Stimulated activated CD4-positive, alpha-beta T cell treated with anti-CD3 and anti-CD28 coated beads, TNF-alpha, amount 100 ng/mL, for 1 hour (primary cell): ENCODE results near the gene RASA3.

Experiments
- DNase-seq, 3 donors: peaks; one replicate each; pipeline ENCODE4 v3.0.0-alpha.2; 2020; ENCODE audit warnings: low read depth in 3 of 3, low spot score in 1 of 3

Gene RASA3

DNA sequence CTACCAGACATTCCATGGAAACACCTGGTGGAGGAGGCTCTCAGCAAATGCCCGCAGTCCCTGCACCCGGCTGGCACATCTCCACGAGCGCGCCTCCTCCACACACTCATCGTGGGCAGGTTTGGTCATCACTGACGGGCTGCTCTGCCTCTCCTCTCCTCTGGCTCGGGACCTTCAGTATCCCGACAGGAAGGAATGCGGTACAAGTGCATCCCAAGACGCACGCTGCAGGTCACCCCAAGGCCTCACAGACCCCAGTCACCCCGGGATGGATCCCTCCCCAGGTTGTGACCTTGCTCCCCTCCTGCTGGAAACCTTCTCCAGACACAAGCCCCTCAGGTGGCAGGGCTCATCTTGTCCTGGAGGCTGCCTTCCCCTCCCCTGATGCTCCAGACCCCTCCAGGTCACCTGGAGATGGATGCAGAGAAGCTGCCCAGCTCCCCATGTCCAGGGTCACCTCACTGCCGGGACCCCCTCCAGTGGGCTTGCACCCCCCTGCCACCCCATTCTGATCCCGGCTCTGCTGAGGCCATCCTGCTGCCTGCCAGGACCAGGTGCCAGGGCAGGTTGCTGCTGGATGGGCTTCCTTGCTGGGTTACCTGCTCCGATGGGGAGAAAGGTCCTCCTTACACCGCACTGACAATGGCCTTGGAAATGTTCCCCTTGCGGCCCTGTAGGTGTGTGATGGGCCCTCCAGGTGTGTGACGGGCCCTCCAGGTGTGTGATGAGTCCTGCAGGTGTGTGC is 188.4 kb downstream of the RASA3 start:
- no peak for DNase-seq

DNA sequence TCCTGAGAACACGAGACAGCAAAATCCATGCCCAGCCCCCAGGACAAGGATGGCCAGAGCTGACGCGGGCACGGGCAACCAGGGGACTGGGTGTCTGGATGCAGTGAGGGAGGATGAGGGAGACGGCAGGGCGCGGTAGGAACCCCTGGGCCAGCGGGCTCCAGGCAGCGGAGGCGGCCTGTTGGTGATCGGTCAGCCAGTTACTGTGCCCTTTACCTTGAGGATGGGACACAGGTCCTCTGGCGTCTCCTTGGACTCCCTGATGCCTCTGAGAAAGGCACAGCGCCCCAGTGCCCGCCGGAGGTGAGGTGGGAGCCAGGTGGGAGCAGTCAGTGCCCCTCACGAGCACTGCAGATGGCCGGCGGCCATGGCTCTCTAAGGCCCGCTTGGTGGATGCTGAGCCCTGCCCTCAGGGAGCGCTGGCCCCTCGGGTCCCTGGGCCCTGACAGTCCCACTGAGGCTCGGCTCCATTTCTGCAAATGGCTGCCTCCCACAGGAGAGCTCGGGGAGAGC is 189.8 kb downstream of the RASA3 start:
- DNase-seq = no peak

DNA sequence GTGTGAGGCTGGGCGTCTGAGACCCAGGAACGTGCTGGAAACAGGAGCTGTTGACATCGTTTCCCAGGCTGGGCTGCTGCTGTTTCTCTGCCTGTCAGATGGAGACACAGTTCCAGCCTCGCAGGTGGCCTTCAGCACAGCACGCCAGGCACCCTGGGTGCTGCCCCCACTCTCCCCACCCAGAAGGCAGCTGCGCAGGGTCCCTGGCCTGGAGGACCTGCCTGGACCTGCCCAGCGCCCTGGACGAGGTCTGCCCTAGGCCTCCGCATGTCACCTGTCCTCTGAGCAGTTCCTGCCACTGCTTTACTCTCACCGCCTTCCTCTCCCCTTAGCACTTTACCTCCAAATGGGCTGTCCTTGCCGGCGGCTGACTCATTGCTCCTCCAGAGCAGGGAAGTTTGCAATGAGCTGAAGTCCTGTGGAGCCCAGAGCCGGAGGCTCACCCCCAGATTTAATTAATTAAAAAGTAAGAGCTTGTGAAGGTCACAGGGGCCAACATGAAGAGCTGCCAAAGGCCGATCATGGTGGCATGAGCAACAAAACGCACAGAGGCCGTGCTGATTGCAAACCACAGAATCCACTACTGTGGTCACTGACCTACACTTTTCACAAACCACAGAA is 190.7 kb downstream of the RASA3 start:
- no peak for DNase-seq

DNA sequence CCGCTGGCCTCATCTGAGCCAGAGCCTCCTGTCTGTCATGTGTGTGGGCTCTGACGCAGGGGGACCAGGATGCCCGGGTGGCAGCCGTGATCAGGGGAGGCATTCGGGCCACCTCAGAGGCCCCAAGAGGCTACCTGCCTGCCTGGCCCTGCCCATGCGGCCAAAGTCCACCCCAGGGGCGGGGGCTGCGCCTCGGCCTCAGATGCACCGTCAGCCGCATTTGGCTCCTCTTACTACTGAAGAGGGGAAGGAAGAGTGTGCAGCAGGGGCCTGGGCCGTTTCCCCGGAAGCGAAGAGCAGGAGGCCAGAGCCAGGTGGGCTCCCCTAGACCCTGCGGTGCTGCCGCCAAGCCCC is 192.5 kb downstream of the RASA3 start:
- no peak for DNase-seq

DNA sequence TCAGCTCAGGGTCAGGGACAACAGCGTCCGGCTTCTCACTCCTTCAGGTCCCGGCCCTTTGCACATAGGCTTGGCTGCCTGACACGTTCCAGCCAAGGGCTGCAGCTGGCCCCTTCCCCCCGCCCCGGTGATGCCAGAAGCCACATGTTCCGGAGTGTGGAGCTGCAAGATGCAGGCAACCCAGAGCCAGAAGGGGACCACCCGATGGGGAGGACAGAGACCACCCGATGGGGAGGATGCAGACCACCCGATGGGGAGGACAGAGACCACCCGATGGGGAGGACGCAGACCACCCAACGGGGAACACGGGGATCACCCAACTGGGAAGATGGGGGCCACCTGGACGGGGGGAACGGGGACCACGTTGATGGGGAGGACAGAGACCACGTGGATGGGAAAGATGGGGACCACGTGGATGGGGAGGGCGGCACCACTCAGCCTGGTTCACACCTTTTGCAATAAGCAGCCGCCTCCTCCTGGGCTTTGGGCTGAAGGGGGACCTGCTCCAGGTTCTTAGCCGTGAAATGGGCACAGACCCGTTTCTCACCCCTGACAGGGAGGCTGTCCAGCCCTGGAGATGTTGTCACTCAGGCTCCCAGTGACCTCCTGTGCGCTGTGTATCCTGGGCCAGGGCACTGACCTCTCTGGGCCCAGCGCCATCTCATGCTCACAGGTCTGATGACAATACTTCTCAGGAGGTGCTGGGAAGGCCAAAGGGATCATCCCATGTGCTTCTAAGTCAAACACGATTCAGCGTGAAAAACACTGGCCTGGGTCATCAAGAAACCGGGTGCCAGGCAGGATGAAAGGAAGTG is 193.1 kb downstream of the RASA3 start:
- DNase-seq = no peak

DNA sequence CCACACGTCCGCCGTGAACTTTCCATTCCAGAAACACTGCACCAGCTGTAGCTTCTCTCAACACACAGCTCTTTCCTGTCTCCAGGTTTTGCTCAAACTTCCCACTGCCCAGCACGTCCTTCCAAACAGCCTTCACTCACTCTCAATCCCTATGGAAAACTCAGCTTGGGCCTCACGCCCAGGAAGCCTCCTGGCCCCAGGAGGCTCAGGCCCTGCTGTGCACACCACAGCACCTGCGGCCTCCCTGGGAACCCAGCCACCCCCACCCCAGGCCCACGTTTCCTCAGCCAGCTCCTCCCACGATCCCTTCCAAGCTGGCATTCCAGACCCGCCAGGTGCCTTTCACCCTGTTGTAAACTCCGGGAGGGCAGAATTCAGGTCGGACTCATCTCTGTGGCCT is 193.7 kb downstream of the RASA3 start:
- no peak for DNase-seq

DNA sequence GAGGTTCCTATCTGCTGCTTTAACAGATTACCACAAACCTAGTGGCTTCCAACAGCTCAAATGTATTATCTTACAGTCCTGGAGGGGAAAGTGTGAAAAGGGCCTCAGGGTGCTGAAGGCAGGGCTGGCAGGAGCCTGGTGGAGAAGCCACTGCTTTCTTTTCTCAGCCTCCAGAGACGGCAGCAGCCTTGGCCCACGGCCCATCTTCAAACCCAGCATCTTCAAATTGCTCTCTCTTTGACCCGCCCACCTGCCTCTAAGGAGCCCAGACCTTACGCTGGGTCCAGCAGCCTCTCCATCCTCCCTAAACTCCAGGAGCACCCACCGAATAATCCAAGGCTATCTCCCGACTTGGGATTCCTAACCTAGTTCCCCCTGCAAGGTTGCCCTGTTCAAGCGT is 194.2 kb downstream of the RASA3 start:
- no peak for DNase-seq

DNA sequence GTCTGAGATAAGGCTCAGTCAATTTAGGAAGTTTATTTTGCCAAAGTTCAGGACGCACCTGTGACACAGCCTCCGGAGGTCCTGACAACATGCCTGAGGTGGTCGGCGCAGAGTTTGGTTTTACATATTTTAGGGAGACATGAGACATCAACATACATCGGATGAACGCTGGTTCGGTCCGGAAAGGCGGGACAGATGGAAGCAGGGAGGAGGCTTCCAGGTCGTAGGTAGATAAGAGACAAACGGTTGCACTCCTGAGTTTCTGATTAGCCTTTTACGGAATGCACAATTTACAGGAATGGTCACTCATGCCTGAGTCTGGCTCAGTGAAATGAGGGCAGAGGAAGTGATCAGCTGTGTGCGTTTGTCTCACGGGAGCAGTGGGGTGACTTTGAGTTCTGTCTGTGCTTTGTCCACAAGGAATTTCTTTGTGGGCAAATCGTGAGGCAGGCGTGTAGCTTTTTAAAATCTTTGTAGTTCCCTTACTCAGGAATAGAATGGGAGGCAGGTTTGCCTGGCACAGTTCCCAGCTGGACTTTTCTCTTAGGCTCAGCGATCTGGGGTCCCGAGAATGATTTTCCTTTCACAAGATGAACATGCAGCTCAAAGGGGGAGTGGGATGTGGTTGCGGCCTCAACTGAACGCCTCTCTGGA is 194.8 kb downstream of the RASA3 start:
- DNase-seq = no peak

DNA sequence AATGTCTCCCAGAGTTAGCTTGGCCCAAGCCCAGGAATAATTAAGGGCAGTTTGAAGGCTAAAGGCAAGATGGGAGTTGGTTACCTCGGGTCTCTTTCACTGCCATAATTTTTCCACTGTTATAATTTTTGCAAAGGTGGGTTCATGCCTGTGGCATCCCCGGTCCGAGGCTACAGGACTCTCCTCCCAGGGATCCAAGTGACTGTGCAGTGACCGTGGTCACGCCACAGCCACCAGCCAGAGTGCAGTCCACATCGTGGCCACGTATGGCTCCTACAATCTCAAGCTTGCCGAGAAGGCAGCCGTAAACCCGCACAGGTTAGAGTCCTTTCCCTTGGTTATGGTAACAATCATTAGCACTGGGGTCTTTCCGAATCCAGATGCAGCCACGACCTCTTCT is 195.3 kb downstream of the RASA3 start:
- no peak for DNase-seq

DNA sequence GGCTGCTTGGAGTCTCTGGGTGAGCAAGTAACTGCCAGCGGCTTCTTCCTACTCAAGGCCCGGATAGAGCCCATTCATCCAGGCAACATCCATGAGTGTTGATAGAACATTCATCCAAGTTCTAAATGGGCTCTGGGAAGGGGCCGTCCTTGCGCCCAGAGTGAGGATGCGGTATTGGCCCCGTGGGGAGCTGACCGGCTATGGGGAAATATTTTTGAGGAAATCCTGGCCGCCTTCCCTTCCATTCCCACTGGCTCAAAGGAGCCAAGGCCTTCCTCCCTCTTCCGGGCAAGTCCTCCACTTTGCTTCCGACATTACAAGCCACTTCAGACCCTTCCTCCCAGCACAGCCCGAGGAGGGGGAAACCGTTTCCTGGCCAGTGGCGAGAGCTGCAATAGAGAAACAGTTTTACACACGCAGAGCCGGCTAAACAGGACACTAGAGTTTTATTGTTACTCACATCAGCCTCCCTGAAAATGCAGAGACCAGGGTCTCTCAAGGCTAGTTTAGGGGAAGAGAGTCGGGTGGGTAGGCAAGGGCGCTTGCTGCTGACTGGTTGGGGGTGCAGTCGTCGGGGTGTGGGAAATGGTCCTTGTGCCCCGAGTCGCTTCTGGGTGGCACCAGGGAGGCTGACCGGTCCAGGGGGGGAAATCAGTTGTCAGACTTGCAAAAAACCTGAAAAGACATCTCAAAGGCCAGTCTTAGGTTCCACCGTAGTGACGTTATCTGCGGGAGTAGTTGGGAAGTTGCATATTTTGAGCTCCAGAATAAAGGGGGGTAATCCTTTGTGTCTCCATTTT is 196.1 kb downstream of the RASA3 start:
- DNase-seq = no peak

DNA sequence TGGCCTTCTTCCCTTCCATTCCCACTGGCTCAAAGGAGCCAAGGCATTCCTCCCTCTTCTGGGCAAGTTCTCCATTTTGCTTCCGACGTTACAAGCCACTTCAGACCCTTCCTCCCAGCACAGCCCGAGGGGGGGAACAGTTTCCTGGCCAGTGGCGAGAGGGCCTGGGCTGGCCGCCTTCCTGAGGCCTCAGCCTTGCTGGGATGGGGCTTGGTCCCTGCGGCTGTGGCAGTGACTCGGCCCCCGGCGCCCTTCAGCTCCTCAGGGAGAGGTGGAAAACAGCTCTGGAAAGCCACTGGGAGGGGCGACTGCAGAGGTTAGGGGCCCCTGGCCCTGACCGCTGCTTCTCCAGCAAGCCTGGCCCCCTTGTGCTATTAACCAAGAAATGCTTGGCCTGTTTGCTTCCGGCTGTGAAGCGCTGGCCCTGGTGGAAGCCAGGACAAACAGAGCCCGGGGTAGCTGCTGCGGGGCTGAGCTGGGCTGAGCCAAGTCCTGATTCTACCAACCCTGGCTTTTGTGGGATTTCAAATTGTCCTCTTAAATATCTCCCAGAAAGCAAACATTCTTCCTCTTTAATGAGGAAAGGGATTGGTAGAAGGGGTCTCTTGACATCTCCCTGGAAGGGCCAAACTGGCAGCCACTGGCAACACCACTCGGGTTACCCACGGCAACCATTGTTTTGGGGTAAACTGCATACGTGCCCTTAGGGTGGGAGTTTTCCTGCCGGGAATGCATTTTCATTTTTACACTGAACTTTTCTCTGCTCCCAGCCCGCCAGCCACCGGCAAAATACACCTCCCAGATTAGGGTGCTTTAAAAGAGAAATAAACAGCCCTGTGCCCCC is 197.2 kb downstream of the RASA3 start:
- no peak for DNase-seq

DNA sequence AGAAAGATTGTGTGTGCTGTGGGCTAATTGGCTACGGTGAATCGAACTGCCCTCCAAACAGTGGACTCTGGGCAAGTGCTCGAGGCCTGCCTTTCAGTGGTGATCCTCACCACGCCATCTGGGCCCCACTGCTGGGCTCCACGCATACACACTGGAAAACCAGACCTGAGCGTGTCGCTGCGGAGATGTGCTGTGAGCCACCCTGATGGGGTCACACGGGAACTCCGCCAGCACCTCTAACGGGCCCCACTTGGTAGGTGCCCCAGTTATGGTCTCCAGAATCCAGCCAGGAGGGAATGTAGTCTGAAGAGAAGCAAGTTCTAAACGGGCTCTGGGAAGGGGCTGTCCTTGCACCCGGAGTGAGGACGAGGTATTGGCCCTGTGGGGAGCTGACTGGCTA is 197.8 kb downstream of the RASA3 start:
- no peak for DNase-seq

DNA sequence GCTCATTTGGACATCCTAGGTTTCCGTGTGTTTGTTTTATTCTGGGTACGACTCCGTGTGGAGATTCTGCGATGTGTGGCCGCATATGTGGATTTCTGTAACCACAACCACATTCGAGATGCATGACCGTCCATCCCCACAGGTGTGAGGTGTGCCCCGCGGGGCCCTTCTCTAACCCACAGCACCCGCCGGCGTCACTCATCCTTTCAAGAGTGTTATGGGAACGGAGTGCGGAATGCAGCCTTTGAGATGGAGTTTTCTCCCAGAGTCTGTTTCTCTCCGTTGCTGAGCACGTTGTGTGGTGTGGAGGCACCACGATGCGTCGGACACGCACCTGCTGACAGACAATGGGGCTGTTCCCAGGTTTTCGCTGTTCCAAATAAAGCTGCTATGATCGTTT is 198.5 kb downstream of the RASA3 start:
- DNase-seq = no peak

DNA sequence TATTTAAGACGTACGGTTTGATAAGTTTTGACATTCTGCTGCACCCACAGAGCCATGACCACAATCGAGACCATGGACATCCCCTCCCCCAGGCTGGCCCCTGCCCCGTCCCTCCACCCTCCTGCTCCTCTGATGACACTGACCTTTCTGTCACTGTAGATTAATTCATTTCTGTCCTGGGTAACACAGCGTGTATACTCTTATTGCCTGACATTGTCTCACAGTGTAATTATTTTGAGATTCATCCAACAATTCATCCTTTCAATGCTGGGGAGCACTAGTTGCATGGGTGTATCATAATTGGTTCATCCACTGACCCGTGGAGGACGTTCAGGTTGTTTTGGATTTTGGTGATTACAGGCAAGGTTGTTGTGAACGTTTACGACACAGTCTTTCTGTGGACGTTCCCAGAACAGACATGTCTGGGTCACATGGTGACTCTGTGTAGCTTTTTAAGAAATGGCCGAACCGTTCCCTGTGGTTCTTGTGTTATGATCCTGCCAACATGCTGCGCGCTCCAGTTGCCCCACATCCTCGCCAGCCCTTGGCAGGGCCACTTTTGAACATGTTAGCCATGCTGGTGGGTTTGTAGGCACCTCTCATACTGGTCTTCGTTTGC is 200.5 kb downstream of the RASA3 start:
- no peak for DNase-seq

DNA sequence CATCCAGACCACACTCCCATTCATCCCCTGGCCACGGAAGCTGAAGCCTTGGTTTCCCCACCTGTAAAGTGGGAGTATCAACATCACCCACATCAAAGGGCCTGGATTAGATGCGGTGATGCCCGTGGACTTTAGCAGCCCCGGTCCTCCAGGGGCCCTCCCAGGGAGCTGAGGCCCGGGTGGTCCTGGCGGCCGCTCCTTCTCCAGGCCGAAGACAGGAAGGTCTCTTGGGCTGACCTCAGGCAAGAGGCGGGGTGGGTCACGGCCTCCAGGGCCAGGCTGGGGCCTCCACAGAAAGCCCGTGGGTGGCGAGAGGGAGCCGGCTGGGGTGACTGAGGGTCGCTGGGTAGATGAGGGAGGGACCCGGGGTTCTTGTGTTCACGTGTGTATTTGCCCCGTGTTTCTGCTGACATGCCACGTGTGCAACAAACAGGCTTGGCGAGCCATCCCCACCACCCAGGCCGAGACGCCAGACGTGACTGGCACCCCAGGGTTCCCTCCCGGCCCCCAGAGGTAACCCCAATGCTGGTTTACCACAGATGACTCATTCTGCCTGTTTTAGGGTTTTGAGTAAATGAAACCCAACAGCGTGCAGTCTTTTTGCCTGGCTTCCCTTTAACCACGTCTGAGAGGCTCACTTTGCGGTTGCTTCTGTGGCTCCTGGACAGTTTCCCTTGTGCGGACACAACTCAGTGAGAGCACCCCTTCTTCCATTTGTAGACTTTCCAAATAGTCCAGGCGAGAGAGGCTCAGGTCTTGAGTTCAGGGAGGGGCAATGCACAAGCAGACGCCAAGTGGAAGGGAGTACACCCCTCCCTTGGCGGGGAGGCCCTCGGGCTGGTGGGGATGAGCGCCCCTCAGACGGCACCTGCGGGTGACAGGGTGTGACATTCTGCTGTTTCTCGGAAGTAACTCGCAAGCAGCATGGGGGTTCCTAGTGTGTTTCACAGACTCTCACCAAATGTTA is 201.5 kb downstream of the RASA3 start:
- peak in 1 of 3 donors; percentile 13 for DNase-seq

DNA sequence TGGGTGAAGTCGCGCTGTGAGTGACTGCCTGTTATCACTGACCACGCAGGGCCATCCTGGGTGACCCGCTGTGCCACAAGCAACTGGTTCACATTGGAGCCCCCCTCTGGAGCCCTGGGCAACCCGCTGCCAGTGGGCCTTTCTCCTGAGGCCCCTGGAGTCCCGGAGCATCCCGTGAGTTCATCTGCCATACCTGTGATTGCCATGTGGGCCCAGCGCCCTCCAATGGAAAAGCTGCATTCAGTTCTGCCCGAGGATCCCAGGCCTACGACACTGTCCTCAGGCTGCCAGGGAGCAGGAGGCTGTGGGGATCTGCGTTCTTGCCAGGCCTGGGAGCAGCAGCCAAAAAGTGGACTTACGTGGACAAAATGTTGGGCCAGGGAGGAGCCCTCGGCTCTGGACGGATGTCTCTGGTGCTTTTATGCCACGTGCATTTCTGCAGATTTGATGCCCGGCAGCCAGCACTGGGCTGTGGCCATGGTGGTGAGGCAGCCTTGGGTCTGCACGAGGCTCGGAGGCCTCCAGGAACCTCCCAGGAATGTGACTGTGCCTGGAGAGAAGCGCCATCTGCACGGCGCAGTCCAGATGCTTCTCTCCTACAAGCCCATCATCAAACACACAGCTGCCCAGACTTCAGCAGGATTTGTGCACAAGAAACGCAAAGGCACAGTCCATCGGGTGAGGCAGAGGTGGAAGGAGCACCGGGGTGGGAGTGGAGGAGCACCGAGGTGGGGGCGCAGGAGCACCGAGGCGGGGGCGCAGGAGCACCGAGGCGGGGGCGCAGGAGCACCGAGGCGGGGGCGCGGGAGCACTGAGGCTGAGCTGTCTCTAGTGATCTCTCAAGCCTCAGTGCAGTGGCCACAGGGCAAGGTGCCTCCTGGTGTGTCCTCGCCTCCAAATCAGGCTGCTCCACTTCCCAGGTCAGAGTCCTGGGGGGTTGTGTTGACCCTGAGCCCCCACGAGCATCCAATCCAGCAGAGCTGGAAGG is 202.5 kb downstream of the RASA3 start:
- no peak for DNase-seq
